GM19372 (cell line): ENCODE measurements around the gene ZNF816.
"Not testable (repeated sequence)": the region's sequence is repeated elsewhere in the genome, so short reads cannot be mapped to it uniquely, and the experiment has no call there.

Source experiments
- ATAC-seq: cut with Tn5 transposase; IDR thresholded peaks from one replicate; pipeline ENCODE4 v1.9.1; 2021; ENCODE audit warnings: mild to moderate bottlenecking, low read depth, moderate library complexity; ENCODE audit not compliant: unreplicated experiment

ZNF816 gene

DNA sequence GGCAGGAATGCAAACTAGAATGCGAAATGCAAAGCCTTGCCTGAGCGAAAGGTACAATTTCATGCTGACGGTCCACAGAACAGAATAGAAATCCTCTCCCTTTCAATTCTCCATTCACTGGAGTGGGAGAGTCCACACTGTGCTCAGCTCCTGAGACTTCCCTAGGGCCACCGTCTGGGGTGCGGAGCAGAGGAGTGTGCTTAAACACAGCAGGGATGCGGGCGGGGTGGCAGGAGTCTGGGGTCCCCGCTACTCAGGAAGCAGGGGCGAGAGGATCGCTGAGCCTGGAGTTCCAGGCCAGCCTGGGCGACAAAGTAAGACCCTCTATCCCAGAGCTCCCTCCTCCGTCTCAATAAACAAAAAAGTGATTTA is 552 bp upstream of the ZNF816 start:
- ATAC-seq, result peak; percentile 14

DNA sequence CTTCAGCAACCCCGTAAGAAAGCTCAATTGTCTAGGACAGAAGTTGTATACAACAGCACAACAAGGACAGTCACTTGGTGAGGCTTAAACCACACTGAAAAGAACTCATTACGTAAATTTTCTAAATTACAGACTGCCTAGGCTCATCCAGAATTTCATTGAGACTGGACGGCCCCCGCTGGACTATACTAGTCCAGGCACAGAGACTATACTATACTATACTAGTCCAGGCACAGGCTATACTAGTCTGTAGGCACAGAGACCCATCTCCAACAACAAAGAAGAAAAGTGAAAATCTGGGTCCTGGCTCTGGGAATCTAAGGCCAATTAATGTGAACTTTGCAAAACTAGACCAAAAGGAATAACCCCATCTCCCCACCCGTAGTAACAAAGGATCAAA is 700 bp downstream of the ZNF816 start:
- no peak for ATAC-seq

GRCh38 chr19:52959613-52960295 is 2.9 kb downstream of the ZNF816 start:
- ATAC-seq, result no peak

GRCh38 chr19:52957591-52957990 is 5.1 kb downstream of the ZNF816 start:
- ATAC-seq, result no peak

DNA sequence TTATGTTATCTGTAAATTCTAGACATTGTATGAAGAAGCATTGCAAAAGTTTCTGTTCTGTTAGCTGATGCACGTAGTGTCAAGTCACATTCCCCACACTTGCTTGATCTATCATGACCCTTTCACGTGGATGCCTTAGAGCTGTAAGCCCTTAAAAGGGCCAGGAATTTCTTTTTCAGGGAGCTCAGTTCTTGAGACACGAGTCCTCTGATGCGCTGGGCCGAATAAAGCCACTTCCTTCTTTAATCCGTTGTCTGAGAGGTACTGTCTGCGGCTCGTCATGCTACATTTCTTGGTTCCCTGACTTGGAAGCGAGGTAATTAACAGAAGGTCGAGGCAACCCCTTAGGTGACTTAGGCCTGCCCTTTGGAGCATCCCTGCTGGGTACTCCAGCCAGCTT is 5.8 kb downstream of the ZNF816 start:
- no peak for ATAC-seq

DNA sequence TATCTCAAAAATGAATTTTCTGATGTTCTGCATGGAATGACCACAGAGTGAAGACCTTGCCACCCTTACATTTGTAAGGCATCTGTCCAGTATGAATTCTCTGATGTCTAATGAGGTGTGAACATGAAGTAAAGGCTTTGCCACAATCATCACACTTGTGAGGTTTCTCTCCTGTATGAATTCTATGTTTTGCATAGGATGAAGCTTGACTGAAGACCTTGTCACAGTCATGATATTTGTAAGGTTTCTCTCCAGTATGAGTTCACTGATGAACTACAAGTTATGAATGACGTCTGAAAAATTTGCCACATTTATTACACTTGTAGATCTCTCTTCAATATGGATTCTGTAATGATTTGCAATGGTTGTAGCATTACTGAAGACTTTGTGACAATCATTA is 13.3 kb downstream of the ZNF816 start:
- ATAC-seq, result no peak

GRCh38 chr19:52948025-52948770 is 14.5 kb downstream of the ZNF816 start:
- no peak for ATAC-seq

DNA sequence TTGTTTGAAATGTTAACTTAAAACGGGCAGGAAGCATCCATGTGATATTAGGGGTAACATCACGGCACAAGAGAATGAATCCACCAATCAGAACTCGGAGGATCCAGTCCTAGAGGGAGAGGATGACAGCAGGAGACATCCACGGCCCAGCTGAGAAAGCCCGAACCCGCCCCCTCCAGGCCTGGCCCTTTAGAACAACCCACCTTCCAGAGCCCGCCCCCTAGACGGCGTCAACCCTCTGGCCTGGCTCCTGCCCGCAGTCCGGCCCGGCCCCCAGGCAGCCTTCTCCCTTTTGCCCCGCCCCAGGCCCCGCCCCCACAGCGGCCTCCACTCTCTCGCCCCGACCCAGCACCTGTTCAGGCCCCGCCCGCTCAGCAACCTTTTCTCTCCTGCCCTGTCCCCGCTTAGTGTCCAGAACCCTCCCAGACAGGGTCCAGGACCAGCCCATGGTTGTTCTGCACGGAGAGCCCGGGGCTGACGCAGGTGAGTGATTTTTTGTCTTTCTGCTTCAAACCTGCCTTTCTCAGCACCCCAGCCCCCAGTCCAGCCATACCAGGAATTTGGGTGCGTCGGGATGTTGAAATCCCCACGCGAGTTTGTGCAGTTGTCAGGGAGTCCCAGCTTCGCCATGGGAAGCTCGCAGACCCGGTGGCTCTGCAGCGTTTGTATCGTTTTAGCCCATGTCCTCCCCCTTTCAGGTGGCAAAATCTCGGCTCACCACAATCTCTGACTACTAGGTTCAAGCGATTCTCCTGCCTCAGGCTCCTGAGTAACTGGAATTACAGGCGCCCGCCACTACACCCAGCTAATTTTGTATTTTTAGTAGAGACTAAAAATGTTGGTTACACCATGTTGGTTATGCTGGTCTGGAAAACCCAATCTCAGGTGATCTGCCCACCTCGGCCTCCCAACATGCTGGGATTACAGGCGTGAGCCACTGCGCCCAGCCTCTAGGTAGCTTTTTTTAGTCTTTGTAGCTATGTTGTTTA is 16.1 kb downstream of the ZNF816 start:
- no peak for ATAC-seq

DNA sequence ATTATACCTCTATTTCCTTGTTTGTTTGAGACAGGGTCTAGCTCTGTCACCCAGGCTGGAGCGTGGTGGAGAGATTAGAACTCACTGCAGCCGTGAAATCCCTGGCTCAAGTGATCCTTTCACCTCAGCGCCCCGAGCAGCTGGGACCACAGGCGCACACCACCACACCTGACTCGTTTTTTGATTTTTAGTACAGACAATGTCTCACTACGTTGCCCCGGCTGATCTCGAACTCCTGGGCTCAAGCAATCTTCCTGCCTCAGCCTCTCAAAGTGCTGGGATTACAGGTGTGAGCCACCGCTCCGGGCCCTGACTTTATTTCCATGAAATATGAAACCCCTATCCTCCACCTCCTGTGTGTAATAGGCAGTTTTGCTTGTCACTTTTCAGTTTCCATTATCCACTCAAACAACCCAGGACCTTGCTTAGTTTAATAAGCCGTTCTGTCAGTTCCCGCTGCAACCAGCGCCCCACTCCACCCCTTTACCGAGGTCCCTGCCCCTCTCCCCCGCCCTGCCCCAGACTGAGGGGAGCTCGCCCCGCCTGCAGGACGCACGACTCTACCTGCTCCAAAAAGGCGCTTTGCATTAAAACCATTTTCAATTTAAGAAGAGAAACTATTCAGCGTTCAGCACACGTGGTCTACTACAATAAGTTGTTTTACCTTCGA is 16.9 kb downstream of the ZNF816 start:
- no peak for ATAC-seq

DNA sequence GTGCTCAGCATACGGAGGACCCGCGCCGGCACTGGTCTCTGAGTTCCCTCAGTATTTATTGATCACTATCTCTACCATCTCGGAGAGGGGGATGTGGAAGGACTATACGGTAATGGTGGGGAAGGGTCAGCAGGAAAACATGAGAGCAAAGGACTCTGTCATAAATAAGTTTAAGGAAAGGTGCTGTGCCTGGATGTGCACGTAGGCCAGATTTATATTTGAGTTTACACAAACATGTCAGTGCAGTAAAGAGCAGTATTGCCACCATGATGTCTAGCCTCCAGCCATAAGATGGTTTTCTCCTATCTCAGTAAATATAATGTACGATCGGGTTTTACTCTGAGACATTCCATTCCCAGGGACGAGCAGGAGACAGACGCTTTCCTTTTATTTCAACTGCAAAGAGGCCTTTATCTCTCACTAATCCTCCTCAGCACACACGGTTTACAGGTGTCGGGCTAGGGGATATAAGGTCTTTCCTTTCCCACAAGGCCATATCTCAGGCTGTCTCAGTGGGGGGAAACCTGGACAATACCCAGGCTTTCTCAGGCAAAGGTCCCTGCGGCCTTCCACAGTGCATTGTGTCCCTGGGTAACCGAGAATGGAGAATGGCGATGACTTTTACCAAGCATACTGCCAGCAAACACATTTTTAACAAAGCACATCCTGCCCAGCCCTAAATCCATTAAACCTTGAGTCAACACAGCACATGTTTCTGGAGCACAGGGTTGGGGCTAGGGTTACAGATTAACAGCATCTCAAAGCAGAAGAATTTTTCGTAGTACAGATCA is 17.8 kb downstream of the ZNF816 start:
- not testable (repeated sequence) for ATAC-seq

GRCh38 chr19:52943884-52944643 is 18.6 kb downstream of the ZNF816 start:
- no peak for ATAC-seq

- ATAC-seq, result no peak
Observed at GRCh38 chr19:52943134-52943883, 19.4 kb downstream of the ZNF816 start.

DNA sequence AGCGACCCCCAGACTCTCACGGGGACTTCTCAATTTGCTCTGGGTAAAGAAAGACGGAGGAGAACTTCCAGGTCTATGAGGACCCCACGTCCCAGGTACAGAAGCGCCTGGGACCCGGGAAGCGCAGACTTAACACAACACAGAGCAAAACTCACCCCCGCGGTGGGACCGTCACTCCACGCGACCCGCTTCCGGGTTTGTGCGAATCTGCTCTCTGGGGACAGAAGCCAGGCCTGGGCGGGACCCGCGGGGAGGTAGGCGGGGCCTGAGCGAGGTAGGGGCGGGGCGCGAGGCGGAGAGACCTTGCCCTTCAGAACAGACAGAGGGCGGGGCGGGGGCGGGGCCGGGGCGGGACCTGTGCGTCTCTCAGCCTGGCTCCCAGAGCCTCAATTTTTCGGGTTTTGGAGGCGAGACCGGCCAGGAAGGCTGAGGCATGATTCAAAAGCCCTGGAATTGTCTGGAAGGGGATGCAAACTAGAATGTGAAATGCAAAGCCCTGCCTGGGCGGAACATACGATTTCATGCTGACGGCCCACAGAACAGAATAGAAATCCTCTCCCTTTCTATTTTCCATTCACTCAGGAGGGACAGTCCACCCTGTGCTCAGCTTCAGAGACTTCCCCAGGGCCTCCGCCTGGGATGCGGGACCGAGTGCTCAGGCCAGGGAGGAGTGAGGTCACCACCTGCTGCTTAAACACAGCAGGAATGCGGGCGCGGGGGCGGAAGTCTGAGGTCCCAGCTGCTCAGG is 20.1 kb downstream of the ZNF816 start:
- peak; percentile 99 for ATAC-seq

GRCh38 chr19:52941941-52942385 is 20.7 kb downstream of the ZNF816 start:
- ATAC-seq, result peak; percentile 21

DNA sequence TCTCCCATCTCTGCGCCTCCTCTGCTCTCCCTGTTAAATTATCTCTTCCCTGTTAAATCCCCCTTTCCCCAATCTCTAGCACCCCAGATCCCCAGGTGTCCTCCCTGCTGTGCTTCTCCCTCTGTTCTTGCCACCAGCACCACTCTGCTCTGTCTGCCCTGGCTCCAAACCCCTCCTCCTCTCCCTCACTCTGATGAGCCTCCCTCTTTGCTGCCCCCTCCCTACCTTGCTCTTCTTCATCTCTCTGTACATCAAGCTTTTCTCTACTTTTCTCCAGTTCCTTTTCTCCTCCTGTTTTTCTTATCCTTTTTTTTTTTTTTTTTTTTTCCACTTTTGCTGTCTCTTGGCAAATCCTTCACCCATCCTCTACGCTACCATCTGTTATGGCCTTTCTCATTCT is 21.2 kb downstream of the ZNF816 start:
- ATAC-seq, result not testable (repeated sequence)

- ATAC-seq, result not testable (repeated sequence)
Observed at GRCh38 chr19:52940905-52941304, 21.8 kb downstream of the ZNF816 start.

GRCh38 chr19:52938761-52939160 is 23.9 kb downstream of the ZNF816 start:
- no peak for ATAC-seq

DNA sequence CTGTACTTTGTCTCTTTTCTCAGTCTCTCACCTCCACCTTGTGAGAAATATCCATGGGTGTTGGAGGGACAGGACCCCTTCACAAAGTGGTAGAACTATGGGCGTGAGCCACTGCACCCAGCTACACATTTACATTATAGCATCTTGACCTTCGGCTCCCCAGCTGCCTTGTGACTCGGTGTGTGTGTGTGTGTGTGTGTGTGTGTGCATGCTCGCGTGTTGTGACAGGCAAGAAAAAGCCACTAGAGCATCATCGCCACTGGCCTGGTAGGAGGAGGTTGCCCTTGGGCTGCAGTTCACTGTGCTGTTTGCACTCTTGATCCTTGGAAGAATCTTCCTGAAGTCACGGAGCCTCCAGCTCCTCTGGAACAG is 25.7 kb downstream of the ZNF816 start:
- ATAC-seq, result no peak
